ENCODE results near the gene ADGRD2. TPM values are rescaled to one million over a fixed set of nuclear protein-coding genes. Genes with fewer than 3 reads are reported as not detected.

ADGRD2 gene
- total RNA-seq, 1 experiment from 2014 or later, result not detected

DNA sequence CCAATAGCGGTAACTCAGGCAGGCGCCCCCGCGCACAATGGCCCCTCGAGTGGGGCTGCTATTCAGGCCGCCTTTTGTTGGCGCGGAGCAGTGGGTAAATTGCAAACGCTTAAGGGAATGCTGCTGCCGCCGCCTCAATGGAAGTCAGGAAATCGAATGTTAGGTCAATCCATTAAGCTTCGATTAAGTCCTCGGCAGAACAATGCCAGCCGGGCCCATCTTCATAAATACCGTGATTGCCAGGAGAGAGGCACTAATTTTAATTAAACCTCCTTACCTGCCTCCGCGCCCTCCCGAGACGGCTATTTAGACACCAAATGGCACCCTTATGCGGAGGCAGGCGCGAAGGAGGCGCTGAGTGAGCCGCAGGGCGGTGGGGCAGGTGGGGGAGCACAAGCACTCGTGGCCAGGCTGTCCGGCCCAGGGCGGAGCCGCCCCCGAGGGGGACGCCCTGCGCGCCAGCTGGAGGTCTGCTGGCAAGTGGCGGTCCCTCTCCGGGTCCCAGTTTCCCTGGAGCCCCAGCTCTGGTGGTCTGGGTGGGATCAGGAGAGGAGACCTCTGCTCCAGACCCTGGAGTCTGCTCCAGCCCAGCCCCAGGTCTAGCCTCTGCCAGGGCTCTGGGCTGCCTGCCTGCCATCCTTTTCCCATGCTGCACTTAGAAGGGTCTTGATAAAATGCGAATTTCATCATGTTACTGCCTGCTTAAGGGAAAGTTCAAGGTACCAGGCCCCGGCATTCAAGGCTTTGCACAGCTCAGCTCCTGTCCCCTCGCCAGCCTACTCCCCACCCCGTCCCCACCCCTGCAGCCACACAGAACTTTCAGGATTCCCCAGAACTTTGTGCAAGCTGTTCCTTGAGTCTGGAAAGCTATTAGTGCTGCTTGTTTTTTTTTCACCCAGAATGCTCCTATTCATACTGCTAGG, 37.3 kb downstream of the ADGRD2 start:
- Histone ChIP-seq H3K4me3 (ENCODE audit: low read length) (no peak overlapping the region), H3K9ac (ENCODE audit: low read length) (no peak overlapping the region), H3F3A (ENCODE audit: low read length, unreplicated experiment) (no peaks in the 10 kb centered on the region), H3K9me3 (ENCODE audit: low read length) (no peaks in the 10 kb centered on the region), H4K20me1 (ENCODE audit: low read length) (no peaks in the 10 kb centered on the region), H3K36me3 (ENCODE audit: low read depth, low read length) (no peaks in the 10 kb centered on the region), H3K79me2 (ENCODE audit: low read length) (no peaks in the 10 kb centered on the region), H3K4me1 (ENCODE audit: insufficient read depth, low read length) (no peaks in the 10 kb centered on the region), H3K4me2 (ENCODE audit: low read length) (no peak overlapping the region), H2AFZ (ENCODE audit: low read length) (no peak overlapping the region), H3K9me2 (replicated peaks; ENCODE audit: low read length) (no peaks in the 10 kb centered on the region), H3K27me3 (ENCODE audit: low read length) (no peaks in the 10 kb centered on the region), H3K27ac (ENCODE audit: low read length) (no peak overlapping the region)
- CTCF ChIA-PET, result no interaction called here
- TF ChIP-seq EZH2 (IDR thresholded peaks at IDR 0.05; ENCODE audit: low read length, unreplicated experiment) (no peak), EZH2phosphoT487 (IDR thresholded peaks at IDR 0.05; ENCODE audit: borderline replicate concordance, low read length) (no peak)
- TF ChIP-seq, protein P1, sequence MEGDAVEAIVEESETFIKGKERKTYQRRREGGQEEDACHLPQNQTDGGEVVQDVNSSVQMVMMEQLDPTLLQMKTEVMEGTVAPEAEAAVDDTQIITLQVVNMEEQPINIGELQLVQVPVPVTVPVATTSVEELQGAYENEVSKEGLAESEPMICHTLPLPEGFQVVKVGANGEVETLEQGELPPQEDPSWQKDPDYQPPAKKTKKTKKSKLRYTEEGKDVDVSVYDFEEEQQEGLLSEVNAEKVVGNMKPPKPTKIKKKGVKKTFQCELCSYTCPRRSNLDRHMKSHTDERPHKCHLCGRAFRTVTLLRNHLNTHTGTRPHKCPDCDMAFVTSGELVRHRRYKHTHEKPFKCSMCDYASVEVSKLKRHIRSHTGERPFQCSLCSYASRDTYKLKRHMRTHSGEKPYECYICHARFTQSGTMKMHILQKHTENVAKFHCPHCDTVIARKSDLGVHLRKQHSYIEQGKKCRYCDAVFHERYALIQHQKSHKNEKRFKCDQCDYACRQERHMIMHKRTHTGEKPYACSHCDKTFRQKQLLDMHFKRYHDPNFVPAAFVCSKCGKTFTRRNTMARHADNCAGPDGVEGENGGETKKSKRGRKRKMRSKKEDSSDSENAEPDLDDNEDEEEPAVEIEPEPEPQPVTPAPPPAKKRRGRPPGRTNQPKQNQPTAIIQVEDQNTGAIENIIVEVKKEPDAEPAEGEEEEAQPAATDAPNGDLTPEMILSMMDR (conservative IDR thresholded peaks at IDR 0.05; ENCODE audit: low read depth, low read length), result no peak
- POLR2A ChIA-PET (ENCODE audit: unreplicated experiment), result no interaction called here
- ATAC-seq (no peak), DNase-seq (no peak)
- intact Hi-C loops (cut with micrococcal nuclease), result no loop called here
- no TSS peak for BruUV-seq (replicated peaks)

DNA sequence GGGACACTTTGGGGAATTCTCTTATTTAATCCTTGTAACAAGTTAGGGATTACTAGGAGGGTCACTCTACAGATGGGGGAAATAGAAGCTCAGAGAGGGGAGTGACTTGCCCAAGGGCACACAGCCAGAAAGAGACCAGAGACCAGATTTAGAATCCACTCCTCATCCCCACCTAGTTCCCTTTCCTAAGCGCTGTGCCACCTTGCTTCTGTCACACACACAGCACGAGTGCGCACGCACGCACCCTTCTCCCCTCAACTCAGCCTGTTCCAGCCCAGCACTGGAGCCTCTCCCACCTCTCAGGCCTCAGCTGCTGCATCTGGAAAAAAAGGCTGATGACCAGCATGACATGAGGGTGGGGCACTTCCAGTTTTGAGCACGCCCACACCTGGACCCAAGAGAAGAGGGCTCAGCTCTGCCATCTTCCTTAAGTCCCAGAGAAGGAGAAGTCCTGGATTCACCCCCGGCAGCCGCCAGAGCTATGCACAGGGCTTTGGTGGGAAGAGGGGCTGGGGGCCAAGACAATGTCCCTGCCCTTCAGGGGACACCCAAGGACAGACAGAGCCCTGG, 38.5 kb downstream of the ADGRD2 start:
- CTCF ChIA-PET, result no interaction called here
- H3K27me3 ChIP-seq (ENCODE audit: low read length), result no peaks in the 10 kb centered on the region

More for the DNA sequence above, 38.5 kb downstream of the ADGRD2 start:
- H3K9me2 ChIP-seq (replicated peaks; ENCODE audit: low read length), result no peaks in the 10 kb centered on the region
- H3K4me3 ChIP-seq (ENCODE audit: low read length), result no peak overlapping the region
- H3K79me2 ChIP-seq (ENCODE audit: low read length), result no peaks in the 10 kb centered on the region
- BruUV-seq (replicated peaks), result no TSS peak
- TF ChIP-seq EZH2 (IDR thresholded peaks at IDR 0.05; ENCODE audit: low read length, unreplicated experiment), result no peak
- TF ChIP-seq EZH2phosphoT487 (IDR thresholded peaks at IDR 0.05; ENCODE audit: borderline replicate concordance, low read length), result no peak
- TF ChIP-seq, protein P1 (conservative IDR thresholded peaks at IDR 0.05; ENCODE audit: low read depth, low read length), result no peak
- H3F3A ChIP-seq (ENCODE audit: low read length, unreplicated experiment), result no peaks in the 10 kb centered on the region
- no peak overlapping the region for H3K9ac ChIP-seq (ENCODE audit: low read length)
- H3K4me1 ChIP-seq (ENCODE audit: insufficient read depth, low read length), result no peaks in the 10 kb centered on the region
- no peaks in the 10 kb centered on the region for H4K20me1 ChIP-seq (ENCODE audit: low read length)
- intact Hi-C loops (cut with micrococcal nuclease), result no loop called here
- H3K27ac ChIP-seq (ENCODE audit: low read length), result no peak overlapping the region
- DNase-seq (no peak), ATAC-seq (no peak)
- no peaks in the 10 kb centered on the region for H3K9me3 ChIP-seq (ENCODE audit: low read length)
- no peak overlapping the region for H2AFZ ChIP-seq (ENCODE audit: low read length)
- H3K4me2 ChIP-seq (ENCODE audit: low read length), result no peak overlapping the region
- POLR2A ChIA-PET (ENCODE audit: unreplicated experiment), result no interaction called here
- H3K36me3 ChIP-seq (ENCODE audit: low read depth, low read length), result no peaks in the 10 kb centered on the region

Data from PC-3 (cell line).